Lower leg skin (tissue), 3 donors: ENCODE results near the gene SORD.

ENCODE experiments used
- POLR2A ChIP-seq, 2 donors: fragments of 450-650 bp; IDR thresholded peaks; one replicate each; pipeline ENCODE4 v1.6.1; 2016 to 2017; ENCODE audit warnings: antibody characterized with exemption in 2 of 2, mild to moderate bottlenecking in 1 of 2, moderate library complexity in 1 of 2
- TF ChIP-seq, protein P1 (sequence below), 3 donors: fragments of 450-650 bp; IDR thresholded peaks; one replicate each; pipeline ENCODE4 v1.5.1; 2016; ENCODE audit warnings: antibody characterized with exemption in 3 of 3, mild to moderate bottlenecking in 3 of 3, moderate library complexity in 2 of 3

DNA sequence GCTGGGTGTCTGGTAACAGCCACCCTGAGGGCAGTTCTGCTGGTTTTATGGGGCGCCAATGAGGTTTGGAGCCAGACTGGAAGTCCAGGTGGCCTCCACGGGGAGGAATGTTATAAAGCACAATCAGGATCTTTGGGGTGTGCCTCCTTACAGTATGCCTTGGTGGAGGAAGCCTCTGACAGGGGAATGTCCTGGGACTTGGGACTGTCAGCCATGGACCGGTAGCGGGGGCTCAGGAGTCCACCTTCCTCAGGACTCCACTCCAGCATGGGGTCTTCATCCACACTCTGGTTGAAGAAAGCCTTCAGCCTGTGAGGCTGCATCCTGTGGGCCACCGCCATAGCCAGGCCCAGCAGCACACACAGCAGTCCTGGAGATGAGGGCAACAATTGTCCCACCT is 96.0 kb downstream of the SORD start:
- TF ChIP-seq, protein P1, sequence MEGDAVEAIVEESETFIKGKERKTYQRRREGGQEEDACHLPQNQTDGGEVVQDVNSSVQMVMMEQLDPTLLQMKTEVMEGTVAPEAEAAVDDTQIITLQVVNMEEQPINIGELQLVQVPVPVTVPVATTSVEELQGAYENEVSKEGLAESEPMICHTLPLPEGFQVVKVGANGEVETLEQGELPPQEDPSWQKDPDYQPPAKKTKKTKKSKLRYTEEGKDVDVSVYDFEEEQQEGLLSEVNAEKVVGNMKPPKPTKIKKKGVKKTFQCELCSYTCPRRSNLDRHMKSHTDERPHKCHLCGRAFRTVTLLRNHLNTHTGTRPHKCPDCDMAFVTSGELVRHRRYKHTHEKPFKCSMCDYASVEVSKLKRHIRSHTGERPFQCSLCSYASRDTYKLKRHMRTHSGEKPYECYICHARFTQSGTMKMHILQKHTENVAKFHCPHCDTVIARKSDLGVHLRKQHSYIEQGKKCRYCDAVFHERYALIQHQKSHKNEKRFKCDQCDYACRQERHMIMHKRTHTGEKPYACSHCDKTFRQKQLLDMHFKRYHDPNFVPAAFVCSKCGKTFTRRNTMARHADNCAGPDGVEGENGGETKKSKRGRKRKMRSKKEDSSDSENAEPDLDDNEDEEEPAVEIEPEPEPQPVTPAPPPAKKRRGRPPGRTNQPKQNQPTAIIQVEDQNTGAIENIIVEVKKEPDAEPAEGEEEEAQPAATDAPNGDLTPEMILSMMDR (IDR thresholded peaks at IDR 0.05) = no peak
- TF ChIP-seq POLR2A (IDR thresholded peaks at IDR 0.05) = no peak
